GM23338 (cell line): ENCODE results near the gene MATR3. TPM values are rescaled to one million over a fixed set of nuclear protein-coding genes. Genes with fewer than 3 reads are reported as not detected.

ENCODE experiments used
- ATAC-seq: fragments of 200-7000 bp; cut with Tn5 transposase; 3 replicates; pipeline ENCODE4 v1.9.1; 2020
- DNase-seq: peaks from one replicate; pipeline ENCODE4 v3.0.0-alpha.2; 2015; ENCODE audit warnings: low spot score
- H2AFZ ChIP-seq: fragments of 200-600 bp; sonication (generic); 2 replicates; pipeline ENCODE4 v1.8.0; 2016; ENCODE audit warnings: antibody characterized with exemption, mild to moderate bottlenecking, moderate library complexity
- H3F3A ChIP-seq: fragments of 200-600 bp; sonication (generic); replicated peaks from 2 replicates; pipeline ENCODE4 v1.8.0; 2017; ENCODE audit warnings: antibody characterized with exemption, mixed run types, low read depth
- H3K27ac ChIP-seq: fragments of 200-600 bp; sonication (generic); 2 replicates; pipeline ENCODE4 v1.6.1; 2016; ENCODE audit warnings: low read depth
- H3K27me3 ChIP-seq: fragments of 200-600 bp; sonication (generic); 2 replicates; pipeline ENCODE4 v1.8.0; 2016; ENCODE audit warnings: mild to moderate bottlenecking, mixed run types, moderate library complexity; ENCODE audit not compliant: insufficient read depth
- H3K36me3 ChIP-seq: fragments of 200-600 bp; sonication (generic); 2 replicates; pipeline ENCODE4 v1.8.0; 2016; ENCODE audit warnings: mild to moderate bottlenecking; ENCODE audit not compliant: insufficient read depth
- H3K4me1 ChIP-seq: fragments of 200-600 bp; sonication (generic); 2 replicates; pipeline ENCODE4 v1.8.0; 2016; ENCODE audit warnings: mild to moderate bottlenecking, moderate library complexity; ENCODE audit not compliant: insufficient read depth
- H3K4me2 ChIP-seq: fragments of 200-600 bp; sonication (generic); 2 replicates; pipeline ENCODE4 v1.7.1; 2017; ENCODE audit warnings: mixed run types
- H3K4me3 ChIP-seq: fragments of 200-600 bp; sonication (generic); 2 replicates; pipeline ENCODE4 v1.6.1; 2016; ENCODE audit warnings: mixed run types
- H3K79me2 ChIP-seq: fragments of 200-600 bp; sonication (generic); replicated peaks from 2 replicates; pipeline ENCODE4 v1.8.0; 2017; ENCODE audit warnings: mild to moderate bottlenecking; ENCODE audit not compliant: insufficient read depth
- H3K9me2 ChIP-seq: fragments of 200-600 bp; sonication (generic); 2 replicates; pipeline ENCODE4 v1.8.0; 2017; ENCODE audit not compliant: insufficient read depth
- H4K20me1 ChIP-seq: fragments of 200-600 bp; sonication (generic); replicated peaks from 2 replicates; pipeline ENCODE4 v1.8.0; 2017; ENCODE audit warnings: mild to moderate bottlenecking; ENCODE audit not compliant: insufficient read depth
- H3K27ac Mint-ChIP-seq: 2 replicates; pipeline ENCODE4 v1.8.0; 2020; ENCODE audit warnings: inconsistent platforms, mild to moderate bottlenecking, moderate library complexity, mixed read lengths
- H3K27me3 Mint-ChIP-seq: 3 replicates; pipeline ENCODE4 v1.8.0; 2022; ENCODE audit warnings: low read depth, mild to moderate bottlenecking, moderate library complexity, mixed read lengths, inconsistent platforms; ENCODE audit not compliant: insufficient read depth, poor library complexity
- H3K36me3 Mint-ChIP-seq: 3 replicates; pipeline ENCODE4 v1.8.0; 2021; ENCODE audit warnings: low read depth, mild to moderate bottlenecking, inconsistent platforms, moderate library complexity, mixed read lengths
- H3K4me1 Mint-ChIP-seq: 3 replicates; pipeline ENCODE4 v1.8.0; 2020; ENCODE audit warnings: mild to moderate bottlenecking, inconsistent platforms, mixed read lengths
- H3K4me3 Mint-ChIP-seq: 3 replicates; pipeline ENCODE4 v1.8.0; 2021; ENCODE audit warnings: moderate library complexity, mild to moderate bottlenecking, inconsistent platforms, mixed read lengths
- H3K9me3 Mint-ChIP-seq: 3 replicates; pipeline ENCODE4 v1.8.0; 2020; ENCODE audit warnings: moderate library complexity, mild to moderate bottlenecking, inconsistent platforms, mixed read lengths
- NANOG ChIP-seq: IDR thresholded peaks from 2 replicates; pipeline ENCODE4 v1.6.1; 2016; ENCODE audit warnings: antibody characterized with exemption, borderline replicate concordance
- polyA plus RNA-seq: library from polyadenylated mRNA; unstranded; fragments of >200 nt; fragmentation: Nextera tagmentation; extraction: Ambion mirVana; gene quantifications from 2 replicates; pipeline ENCODE4 v1.2.1, GENCODE V29; 2016
- total RNA-seq: library from RNA; depleted of rRNA; stranded (reverse); fragments of >200 nt; shearing (Covaris generic); gene quantifications from 2 replicates; pipeline ENCODE4 v1.2.3, GENCODE V29; 2014
- TF ChIP-seq, protein P1 (sequence below): IDR thresholded peaks from one replicate; pipeline ENCODE4 v1.6.1; 2018; ENCODE audit warnings: antibody characterized with exemption; ENCODE audit not compliant: unreplicated experiment

The MATR3 gene
- total and polyA plus RNA-seq, 2 experiments from 2014 or later, result 278 to 506 TPM

DNA sequence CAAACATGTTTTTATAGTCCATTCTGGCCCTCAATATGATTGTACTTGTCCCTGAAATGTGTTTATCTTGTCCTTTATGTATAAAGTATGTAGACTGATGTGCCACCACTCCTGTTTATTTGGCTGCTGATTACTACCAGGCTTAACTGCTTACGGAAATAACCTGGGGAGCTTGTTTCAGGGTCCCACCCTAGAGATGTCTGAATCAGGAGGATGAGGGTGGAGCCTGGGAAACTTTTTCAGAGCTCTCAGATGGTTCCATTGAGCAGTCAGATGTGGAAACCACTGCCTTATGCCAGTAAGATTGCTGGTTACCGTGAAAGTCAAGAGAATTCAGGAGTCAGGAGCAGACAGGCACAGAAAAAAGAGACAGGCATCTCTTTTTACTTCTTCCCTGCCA lies 70.4 kb downstream of the MATR3 start:
- Mint-ChIP-seq H3K9me3 (no peaks in the 10 kb centered on the region), H3K4me1 (no peaks in the 10 kb centered on the region), H3K27me3 (peaks cover 3% of the 10 kb centered on the region), H3K36me3 (peaks cover 56% of the 10 kb centered on the region), H3K27ac (no peak overlapping the region), H3K4me3 (no peak overlapping the region)
- Histone ChIP-seq H3K4me3 (no peak overlapping the region), H3K36me3 (peaks cover 47% of the 10 kb centered on the region), H3K27ac (peak overlapping the region; percentile 7; the same call in 1 of the 2 replicates), H3K9me2 (no peaks in the 10 kb centered on the region), H3F3A (0 out of 2 replicates have a peak, but pooled peaks cover 8% of the 10 kb centered on the region), H2AFZ (no peak overlapping the region), H3K79me2 (peaks cover 61% of the 10 kb centered on the region), H3K27me3 (no peaks in the 10 kb centered on the region), H4K20me1 (peaks cover 69% of the 10 kb centered on the region), H3K4me2 (no peak overlapping the region), H3K4me1 (no peaks in the 10 kb centered on the region)
- TF ChIP-seq, protein P1, sequence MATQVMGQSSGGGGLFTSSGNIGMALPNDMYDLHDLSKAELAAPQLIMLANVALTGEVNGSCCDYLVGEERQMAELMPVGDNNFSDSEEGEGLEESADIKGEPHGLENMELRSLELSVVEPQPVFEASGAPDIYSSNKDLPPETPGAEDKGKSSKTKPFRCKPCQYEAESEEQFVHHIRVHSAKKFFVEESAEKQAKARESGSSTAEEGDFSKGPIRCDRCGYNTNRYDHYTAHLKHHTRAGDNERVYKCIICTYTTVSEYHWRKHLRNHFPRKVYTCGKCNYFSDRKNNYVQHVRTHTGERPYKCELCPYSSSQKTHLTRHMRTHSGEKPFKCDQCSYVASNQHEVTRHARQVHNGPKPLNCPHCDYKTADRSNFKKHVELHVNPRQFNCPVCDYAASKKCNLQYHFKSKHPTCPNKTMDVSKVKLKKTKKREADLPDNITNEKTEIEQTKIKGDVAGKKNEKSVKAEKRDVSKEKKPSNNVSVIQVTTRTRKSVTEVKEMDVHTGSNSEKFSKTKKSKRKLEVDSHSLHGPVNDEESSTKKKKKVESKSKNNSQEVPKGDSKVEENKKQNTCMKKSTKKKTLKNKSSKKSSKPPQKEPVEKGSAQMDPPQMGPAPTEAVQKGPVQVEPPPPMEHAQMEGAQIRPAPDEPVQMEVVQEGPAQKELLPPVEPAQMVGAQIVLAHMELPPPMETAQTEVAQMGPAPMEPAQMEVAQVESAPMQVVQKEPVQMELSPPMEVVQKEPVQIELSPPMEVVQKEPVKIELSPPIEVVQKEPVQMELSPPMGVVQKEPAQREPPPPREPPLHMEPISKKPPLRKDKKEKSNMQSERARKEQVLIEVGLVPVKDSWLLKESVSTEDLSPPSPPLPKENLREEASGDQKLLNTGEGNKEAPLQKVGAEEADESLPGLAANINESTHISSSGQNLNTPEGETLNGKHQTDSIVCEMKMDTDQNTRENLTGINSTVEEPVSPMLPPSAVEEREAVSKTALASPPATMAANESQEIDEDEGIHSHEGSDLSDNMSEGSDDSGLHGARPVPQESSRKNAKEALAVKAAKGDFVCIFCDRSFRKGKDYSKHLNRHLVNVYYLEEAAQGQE, result no peak
- TF ChIP-seq NANOG, result no peak
- DNase-seq (no peak), ATAC-seq (no peak)

DNA sequence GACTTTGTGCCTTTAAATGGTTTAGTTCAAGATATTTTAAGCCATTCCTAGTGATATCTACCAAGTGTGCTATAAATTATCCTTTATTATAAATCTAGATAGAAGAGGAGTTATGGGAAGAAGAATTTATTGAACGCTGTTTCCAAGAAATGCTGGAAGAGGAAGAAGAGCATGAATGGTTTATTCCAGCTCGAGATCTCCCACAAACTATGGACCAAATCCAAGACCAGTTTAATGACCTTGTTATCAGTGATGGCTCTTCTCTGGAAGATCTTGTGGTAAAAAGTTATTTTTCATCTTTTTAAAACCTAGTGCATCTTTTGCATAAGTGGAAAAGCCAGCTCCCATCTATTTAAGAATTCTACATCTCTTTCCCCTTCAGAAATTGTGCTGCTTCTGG lies 70.9 kb downstream of the MATR3 start:
- no peak overlapping the region for H3K4me2 ChIP-seq
- H3K27ac ChIP-seq, result 0 out of 2 replicates have a peak overlapping the region, but pooled peaks have one; percentile 7
- DNase-seq (no peak), ATAC-seq (no peak)
- Mint-ChIP-seq H3K9me3 (no peaks in the 10 kb centered on the region), H3K27me3 (peaks cover 3% of the 10 kb centered on the region), H3K4me3 (no peak overlapping the region), H3K36me3 (peaks cover 60% of the 10 kb centered on the region), H3K4me1 (no peaks in the 10 kb centered on the region), H3K27ac (no peak overlapping the region)
- H3F3A ChIP-seq, result 0 out of 2 replicates have a peak, but pooled peaks cover 8% of the 10 kb centered on the region
- no peak overlapping the region for H3K4me3 ChIP-seq
- H3K79me2 ChIP-seq, result peaks cover 55% of the 10 kb centered on the region
- TF ChIP-seq, protein P1, result no peak
- no peaks in the 10 kb centered on the region for H3K4me1 ChIP-seq
- peaks cover 51% of the 10 kb centered on the region for H3K36me3 ChIP-seq
- no peaks in the 10 kb centered on the region for H3K27me3 ChIP-seq
- H2AFZ ChIP-seq, result no peak overlapping the region
- no peaks in the 10 kb centered on the region for H3K9me2 ChIP-seq
- peaks cover 64% of the 10 kb centered on the region for H4K20me1 ChIP-seq
